GM19328 (cell line): Measurements from ENCODE around the gene TBC1D22A.

ENCODE experiments used
- ATAC-seq: cut with Tn5 transposase; IDR thresholded peaks from one replicate; pipeline ENCODE4 v1.9.1; 2021; ENCODE audit warnings: mild to moderate bottlenecking, moderate library complexity; ENCODE audit not compliant: unreplicated experiment

The TBC1D22A gene

DNA sequence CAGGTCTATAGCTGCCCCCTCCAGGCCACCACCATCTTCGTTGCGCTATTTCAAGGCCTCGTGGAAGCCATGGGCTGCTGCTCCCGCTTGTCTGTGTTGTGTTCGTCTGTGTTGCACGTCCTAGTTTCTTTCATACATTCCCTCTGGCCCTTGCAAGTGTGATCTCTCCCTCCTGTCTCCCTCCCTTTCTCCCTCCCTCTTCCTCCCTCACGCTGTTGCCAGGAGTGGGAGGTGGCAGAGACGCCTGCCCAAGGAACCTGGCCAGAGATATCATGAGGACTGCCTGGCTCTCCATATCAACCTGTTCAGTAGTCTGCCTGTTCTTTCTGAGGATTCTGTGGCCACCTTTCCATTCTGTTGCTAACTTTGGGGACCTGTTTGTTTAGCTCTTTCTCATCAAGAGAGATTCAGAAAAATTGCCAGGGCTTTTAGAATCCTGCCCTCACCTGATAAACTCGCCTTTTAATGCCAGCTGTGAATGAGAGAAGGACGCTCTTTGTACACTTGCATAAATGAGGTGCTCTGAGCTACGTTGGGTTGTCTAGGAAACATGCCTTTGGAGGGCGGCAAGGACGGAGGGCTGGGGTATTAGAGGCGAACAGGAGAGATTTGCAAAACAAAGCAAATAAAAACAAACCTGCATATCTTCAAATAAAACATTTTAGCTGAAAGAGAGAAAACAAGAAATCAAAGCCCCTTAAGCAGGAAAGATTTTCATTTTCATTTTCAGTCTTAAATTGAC lies 185.2 kb downstream of the TBC1D22A start:
- no peak for ATAC-seq

DNA sequence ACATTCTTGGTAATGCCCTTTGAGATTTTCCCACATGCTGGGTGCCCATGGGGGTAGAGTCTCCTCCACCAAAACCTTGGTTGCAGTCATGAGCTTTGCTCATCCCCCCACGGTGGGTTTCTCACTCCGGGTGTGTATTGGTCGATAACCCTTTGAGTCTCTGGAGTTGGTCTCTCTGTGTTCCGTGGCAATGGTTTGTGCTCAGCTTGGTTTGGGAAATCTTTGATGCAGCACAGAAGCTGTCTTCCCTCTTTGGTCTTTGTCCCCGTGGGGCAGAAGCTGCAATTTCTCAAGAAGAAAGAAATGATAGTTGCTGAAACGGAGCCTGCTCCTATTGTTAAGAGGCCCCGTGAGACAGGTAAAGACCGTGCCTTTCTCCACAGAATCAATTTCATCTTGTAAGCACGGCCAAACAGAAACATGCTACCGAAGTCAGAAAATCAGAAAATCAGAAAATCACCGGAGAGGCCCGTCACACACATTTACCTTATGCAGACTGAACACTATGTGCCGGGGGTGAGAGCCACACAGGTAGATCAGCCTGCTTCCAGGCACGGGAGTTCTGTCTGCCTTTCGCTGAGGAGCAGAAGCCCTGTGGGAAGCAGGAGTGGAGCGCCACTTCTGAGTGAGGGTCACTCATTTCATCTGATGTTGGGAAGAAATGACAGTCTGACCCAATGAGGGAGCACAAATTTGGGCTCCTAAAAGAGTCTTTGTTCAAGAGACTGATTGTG lies 186.1 kb downstream of the TBC1D22A start:
- ATAC-seq = no peak

DNA sequence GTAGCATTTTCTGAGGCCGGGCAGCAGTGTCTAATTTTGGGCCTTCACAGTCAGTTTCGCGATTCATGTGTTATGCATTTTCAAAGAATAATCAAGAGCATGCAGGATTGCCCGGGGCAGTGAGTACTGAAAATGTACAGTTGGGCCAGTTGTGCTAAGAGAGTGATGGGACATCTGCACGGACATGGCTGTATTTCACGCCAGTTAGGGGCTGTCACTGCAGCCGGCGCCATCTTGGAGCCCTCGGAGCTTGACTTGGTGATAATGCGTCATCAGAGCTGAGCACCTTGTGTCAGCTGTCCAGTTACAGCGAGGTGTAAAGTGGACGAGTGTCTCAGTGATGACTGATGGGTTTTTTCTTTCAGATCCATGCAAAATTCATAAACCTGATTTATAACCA lies 188.9 kb downstream of the TBC1D22A start:
- ATAC-seq = no peak

DNA sequence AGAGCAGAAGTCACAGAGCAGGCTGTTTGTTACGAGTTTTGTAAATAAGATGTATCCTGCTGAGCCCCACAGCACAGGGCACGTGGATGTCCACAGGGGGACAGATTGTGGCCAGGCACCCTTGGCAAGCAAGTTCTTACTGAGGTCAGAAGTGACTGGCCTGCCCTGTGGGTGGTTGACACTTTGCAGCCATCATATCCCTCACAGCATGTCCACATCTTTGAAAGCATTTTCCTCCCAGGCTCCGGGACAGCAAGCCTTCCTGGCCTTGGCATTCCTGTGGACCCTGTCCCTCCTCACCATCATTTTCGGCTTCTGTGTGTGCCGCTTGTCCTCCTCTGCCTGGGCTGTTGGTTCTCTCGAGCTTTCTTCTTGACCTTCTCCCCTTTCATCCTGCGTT lies 189.5 kb downstream of the TBC1D22A start:
- ATAC-seq = no peak

DNA sequence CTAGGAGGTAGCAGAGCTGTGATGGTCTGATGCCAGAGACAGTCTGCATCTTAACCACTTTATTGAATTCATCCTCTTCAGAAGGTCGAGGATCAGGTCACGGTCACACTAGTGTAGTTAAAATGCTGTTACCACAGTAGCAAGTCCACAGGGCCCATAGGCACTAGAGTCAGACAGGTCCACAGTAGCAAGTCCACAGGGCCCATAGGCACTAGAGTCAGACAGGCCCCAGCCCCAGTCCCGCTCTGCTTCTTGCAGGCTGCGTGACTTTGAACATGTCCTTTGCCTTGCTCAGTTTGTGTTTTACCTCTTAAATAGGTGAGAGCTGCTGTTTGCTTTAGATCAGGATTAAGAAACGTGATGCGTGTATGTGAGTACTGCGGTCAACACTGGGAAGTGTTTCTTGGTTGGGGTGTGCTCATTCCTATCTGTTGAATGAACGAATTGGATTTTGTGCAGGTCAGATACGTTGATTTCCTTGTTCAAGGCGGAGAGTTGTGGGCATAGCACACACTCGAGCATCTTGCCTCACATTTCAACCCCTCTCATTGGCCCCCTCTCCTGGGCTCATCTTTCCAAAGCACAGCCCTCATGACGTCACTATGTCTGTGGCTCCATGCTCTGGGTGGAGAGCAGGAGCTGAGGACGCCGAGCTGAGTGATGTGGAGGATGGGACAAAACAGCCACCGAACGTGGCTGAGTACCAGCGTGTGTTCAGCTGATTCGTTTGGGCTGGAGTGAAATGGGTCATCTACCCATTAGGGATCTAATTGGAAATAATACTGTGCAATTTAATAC lies 191.7 kb downstream of the TBC1D22A start:
- no peak for ATAC-seq

DNA sequence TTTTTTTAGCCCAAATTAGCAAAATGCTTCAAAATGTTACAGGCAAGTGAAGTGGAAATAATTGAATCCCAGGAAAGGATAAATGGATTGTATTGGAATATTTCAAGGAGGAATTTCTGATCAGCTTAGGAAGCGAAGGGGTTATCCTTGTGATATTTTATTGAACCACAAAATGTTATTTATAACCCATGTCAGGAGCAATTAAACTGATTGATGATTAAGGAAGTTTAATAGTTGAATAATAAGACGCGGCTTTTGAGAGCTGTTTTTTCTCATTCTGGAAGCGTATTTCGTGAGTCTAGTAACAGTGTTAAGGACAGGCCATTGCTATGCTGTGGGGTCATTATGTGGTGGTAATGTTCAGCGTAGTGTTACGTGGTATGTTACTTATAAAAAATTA lies 192.3 kb downstream of the TBC1D22A start:
- no peak for ATAC-seq

DNA sequence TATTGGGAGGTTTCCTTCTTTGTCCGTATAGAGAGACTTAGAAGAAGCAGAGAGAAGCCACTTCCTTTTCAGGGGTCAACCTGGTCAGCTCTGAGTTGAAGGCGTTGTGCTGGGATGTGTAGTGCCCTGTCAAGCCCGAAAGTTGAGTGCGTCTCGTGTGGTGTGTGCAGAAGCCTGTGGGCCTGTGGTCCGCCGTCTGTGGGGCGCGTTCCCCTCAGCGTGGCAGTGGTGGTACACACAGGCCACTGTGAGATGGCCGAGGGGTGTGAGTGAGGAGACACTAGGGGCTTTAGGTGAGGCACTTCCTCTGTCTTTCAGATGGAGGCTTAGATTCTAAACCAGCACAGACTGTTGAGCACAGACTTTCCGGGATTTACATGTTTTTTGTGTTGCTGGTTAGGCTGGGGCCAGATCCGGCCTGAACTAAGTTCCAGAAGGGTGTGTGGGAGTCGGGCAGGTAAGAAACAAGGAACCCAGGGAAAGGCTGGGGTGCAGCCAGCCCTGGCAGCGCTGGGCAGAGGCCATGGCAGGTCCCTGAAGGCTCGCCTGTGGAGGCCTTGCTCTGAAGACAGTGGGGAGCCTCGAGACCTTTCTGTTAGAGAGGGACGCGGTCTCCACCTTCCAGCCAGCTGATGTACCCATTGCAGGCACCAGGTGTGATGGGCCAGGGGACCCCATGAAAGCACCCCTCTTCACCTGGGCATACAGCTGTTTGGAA lies 194.2 kb downstream of the TBC1D22A start:
- ATAC-seq = no peak

DNA sequence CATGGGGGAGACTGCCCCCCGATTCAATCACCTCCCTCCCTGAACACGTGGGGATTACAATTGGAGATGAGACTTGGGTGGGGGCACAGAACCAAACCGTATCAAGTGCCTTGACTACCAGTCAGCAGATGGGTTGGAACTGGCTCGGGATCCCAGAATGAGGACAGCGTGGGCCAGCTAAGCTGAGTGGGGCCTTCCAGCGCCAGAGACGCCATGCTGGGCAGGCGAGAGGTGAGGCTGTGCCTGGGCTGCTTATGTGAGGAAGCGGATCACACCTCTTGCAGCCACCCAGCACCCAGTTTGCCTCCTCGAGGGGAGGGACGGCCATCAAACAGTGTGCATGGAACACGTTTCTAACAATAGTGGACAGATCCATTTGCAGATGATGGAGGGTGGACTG lies 195.1 kb downstream of the TBC1D22A start:
- no peak for ATAC-seq

DNA sequence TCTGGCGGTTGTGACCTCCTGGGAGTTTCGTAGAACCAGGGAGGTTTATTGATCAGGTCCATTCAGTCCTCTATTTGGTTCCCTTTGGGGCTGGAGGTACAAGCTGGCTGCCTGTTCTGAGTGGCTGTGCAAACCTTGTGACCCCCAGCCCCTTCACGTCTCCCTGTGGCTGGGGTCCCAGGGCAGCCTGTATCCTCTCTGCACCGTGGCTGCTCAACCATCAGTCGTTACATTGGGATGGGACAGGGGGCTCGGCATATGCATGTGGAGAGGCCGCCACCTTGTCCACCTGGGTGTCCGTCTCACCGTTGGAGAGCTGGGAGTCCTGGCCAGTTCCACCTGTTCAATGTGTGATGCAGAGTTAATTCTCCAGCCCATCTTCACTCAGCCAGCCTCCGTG lies 195.7 kb downstream of the TBC1D22A start:
- ATAC-seq = no peak

DNA sequence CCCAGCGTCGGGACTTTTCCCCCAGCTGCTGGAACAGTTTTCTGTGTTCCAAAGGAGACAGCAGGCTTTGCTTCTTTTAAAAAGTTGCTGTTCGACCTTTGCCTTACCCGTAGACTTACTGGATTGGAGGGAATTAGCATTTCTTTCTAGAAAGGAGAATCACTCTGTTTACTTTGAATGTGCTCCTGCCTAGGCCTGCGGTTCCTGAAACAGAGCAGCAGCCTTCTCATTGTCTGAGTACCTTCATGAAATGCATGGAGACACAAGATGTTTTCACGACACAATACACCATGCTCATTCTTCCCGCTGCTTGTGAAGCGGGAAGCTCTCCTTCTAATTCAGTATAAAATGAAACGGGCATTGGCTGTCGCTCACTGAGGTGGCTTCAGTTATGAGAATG lies 196.2 kb downstream of the TBC1D22A start:
- no peak for ATAC-seq

DNA sequence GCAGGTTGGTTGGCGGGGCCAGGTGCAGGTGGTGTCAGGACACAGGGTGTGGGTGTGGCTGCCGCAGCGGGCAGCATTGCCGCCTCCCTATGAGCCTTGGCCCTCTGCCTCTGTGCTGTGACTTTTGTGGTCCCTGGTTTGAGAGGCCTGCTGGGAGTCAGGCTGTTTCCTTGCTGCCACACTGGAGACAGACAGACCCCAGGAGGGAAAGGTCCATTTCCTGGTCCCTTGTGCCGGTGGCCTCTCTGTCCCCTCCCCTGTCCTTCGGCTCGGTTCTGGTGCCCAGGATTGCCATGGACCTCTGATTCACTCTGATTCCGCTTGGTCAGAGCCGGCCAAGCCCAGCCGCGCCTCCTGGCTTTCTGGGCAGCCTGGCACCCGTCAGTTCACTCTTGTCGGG lies 196.9 kb downstream of the TBC1D22A start:
- no peak for ATAC-seq

DNA sequence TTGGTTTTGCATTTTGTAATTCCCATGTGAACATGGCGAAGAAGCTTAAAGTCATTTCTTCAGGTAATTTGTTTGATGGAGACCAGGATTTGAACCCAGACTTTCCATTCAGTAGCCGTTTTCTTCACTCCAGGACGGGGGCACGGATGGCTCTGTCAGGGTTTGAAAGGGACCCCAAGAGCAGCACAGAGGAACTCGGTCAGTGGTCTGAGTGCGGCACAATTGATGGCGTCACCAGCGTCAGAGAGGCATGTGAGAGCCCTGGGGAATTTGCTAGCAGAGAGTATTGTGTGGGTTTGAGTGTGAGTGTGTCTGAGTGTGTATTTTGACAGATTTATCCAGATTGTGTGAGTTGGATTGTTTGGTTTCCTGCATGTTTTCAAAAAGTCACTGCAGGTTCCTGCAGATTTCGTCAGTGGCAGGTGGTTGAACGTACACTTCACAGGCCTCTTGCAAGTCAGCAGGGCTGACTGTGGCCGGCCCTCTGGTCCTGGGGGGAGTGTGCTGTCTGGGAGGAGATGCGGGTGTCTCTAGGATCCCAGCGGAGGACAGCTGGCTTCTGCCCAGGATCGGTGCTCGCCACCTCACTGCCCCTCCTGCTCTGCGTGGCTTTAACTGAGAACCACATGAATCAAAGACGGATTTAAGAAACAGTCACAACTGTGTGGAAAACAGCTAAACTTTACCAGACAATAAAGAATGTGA lies 199.3 kb downstream of the TBC1D22A start:
- ATAC-seq = no peak

DNA sequence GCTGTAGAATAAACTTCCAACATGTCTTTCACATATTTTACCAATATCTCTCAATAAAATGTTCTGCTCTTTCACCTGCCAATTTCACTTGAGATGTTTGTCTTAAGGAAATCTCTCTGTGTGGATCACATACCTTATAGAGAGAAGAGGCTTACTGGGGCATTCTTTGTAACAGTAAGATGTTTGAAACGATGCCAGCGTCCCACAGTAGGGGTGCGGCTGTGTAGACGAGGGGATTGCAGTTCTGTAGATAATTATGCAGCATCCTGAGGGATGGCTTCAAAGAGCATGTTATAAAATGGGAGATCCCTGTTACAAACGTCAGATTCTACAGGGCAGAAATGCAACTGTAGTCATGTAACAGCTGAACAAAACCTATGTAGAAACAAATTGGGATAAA lies 200.0 kb downstream of the TBC1D22A start:
- no peak for ATAC-seq

DNA sequence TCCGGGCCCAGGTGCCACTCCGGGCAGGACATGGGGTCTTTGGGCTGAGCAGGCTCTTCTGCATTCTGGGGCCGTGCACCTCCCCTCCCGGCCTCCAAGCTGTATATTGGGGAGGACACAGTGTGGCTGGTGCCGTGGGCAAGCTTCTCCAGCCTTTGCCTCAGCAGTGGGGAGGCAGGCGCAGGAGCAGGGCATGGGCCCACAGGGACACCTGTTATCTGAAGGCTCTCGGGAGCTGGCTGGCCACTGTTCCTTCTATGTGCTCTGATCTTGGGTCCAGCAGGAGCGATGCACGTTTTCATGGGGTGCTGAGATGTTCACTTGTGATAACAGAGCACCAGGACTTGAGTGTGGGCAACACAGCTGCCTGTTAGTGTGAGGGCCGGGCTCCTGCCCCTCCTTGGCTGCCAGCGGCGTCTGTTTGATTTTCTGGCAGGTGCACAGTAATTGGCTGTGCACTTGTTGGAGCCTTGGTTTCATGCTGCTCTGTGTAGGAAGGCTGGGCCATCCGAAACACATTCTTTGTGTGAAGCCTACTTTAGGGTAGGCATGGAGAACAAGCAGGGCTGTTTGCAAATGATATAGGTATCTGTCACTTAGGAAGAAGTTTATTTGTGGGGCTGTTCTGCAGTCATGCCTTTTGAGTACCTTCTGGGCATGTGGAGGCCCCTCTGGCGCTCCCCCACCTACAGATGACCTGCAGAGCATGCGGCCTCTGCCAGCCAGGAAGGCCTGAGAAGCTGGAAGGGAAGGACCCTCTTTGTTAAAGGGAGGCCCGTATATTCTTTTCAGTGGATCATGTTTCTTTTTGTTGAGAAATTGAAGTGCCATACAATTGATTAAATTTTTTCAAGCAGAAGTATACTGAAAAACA lies 201.5 kb downstream of the TBC1D22A start:
- ATAC-seq = no peak

DNA sequence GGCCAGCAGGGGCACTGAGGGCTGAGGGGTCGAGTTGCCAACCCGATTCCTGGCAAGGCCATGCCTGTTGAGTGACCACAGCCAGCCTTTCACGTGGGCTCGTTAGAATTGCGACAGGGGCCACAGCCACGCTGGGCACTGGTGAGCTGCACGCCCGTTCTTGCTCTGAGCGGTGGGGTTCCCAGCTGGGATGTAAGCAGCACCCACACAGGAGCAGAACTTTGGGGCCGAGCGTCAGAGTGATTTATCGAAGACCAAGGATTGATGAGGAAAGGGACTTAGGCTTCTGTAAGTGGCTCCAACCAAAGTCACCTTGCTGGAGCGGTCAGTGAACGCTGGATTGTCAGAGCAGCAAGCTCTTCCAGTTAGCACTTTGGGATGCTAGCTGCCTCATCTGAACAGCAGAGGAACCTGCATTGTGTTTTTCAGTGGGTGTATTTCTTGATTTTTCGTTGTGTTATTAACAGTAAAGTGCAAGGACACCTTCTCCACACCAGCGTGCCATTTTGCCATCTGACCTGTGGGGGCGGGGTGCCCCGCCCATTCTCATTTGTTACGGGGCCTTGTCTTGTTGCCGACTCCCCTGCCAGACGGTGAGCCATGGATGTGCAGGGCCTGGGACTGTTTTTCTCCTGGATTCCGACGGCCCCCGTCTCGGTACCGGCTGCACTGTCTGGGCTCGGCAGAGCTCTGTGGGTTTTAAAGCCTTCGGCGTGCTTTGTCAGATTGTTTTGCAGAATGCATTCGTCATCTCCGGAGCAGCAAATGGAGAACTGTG lies 202.5 kb downstream of the TBC1D22A start:
- ATAC-seq = no peak

DNA sequence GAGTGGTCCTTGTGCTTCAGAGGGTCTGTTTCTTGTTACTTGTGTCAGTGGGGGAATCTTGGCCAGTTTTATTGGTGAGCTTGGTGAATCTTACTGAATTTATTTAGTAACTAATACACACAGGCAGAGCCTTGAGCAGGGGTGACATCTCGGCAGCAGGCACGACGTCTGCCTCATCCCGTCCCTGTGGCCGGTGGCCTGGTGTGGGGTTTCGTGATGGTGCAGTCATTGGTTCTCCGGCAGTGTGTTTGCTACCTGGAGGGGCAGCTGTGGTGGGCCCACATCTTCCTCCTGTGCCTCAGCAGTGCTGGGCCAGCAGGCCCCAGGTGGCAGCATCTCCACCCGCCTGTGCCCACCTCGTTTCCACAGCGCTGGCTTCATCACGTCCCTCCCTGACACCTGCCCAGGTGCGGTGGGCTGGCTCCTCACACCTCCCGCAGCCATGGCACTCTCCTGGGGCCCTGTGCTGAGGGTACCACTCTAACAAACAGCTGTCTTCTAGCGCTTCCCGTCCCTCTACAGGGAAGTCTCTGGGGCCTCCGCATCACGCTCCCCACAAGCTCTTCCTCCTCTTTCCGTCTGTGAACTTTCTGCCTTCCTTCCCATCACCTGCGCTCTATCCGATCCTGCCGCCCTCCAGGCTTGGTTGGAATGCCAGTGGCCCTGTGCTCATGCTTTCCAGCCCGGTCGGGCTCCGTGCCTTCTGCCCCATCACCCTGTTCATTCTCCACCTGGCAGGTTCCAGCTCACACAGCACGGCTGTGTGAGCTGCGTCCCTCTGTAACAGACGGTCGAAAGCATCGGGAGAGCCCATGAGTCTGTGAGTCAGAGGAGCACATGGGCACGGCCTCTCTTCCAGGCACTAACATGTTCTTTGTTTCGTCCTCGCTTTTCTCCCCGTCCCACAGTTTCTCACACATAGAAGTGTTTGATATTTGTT lies 203.4 kb downstream of the TBC1D22A start:
- no peak for ATAC-seq

DNA sequence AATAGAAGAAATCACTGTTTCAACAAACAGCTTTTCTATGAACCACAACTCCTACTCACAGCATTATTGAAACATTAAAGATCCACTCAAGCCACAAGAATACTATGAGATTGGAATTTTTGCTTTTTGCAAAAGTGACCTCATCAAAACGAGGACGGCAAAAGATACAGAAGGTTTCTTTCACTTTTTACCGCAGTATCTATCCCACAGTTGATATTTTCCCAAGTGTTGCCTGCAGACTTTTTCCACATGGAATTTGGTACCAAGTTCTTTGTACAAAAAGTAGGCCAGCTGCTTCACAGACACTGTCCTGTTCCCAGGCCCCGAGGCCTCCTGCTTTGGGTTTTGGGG lies 204.0 kb downstream of the TBC1D22A start:
- ATAC-seq = no peak

DNA sequence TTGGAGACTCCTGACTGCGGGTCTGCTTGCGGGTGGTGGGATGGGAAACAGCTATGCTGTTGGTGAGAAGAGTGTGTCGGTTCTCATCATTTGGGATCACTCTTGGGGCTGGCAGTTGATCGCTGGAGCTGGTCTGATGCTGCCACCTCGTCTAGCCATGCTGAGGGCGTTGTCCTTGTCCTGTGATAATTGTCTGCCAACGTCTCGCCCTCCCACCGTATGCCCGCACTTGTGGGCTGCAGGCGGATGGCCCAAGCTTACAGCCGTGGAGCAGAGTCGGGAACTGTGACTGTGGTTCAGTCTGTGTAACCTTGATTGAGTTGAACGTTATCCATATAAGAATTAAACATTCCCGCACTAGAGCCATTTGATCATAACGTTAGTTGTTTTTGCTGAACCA lies 204.4 kb downstream of the TBC1D22A start:
- no peak for ATAC-seq
